ENCODE data around the gene DSCAM.

DNA sequence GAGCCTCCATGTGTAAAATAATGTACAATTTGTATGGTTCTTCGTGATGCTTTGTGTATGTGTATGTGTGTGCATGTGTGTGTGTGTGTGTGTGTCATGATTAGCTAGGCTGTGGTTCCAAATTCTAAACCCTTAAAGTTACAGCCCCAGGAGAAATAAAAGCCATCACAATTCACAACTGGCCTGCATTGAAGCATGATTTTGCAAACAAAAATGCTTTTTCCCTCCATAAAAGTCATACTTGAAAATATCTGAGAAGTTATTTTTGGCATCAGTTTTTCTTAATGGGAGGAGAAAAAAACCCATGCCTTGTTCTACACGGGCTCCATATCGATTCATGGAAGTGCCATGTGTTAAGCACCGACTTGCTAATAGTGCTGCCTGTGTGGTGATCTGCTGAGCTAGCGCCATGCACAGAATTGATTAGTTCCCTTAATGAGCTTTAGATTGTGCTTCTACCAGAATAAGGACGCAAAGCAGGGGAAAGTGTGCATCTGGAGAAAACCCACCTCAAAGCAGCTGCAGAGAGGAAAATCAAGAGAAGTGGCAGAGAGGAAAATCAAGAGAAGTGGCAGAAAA lies 207.3 kb downstream of the DSCAM start:
- no peak for TF ChIP-seq CTCF (IDR thresholded peaks at IDR 0.05 in 8 of 11, conservative IDR thresholded peaks at IDR 0.05 in 3 of 11)
- no peak for TF ChIP-seq POLR2A (IDR thresholded peaks at IDR 0.05)
- no peak for TF ChIP-seq POLR2AphosphoS5 (IDR thresholded peaks at IDR 0.05)

All from spleen (tissue), 7 donors.